ENCODE results near the gene FGD6.

FGD6 gene

GRCh38 chr12:95164656-95165055 lies 52.6 kb downstream of the FGD6 start:
- H3K4me3 ChIP-seq (replicated peaks; ENCODE audit: low read depth, low read length) = no peak overlapping the region
- TF ChIP-seq CTCF (IDR thresholded peaks at IDR 0.05; ENCODE audit: low read length, missing control alignments) = no peak
- DNase-seq (ENCODE audit: low read depth) = peak; percentile 58

GRCh38 chr12:95158919-95159318 lies 58.3 kb downstream of the FGD6 start:
- TF ChIP-seq CTCF (IDR thresholded peaks at IDR 0.05; ENCODE audit: low read length, missing control alignments) = no peak

GRCh38 chr12:95151821-95152220 lies 65.4 kb downstream of the FGD6 start:
- no peak overlapping the region for H3K4me3 ChIP-seq (replicated peaks; ENCODE audit: low read depth, low read length)
- DNase-seq (ENCODE audit: low read depth) = no peak
- no peak for TF ChIP-seq CTCF (IDR thresholded peaks at IDR 0.05; ENCODE audit: low read length, missing control alignments)

More at GRCh38 chr12:95158919-95159318, 58.3 kb downstream of the FGD6 start:
- H3K4me3 ChIP-seq (replicated peaks; ENCODE audit: low read depth, low read length) = no peak overlapping the region
- no peak for DNase-seq (ENCODE audit: low read depth)

GRCh38 chr12:95151406-95151805 lies 65.9 kb downstream of the FGD6 start:
- DNase-seq (ENCODE audit: low read depth) = no peak

GRCh38 chr12:95150501-95150900 lies 66.8 kb downstream of the FGD6 start:
- TF ChIP-seq CTCF (IDR thresholded peaks at IDR 0.05; ENCODE audit: low read length, missing control alignments) = no peak
- H3K4me3 ChIP-seq (replicated peaks; ENCODE audit: low read depth, low read length) = no peak overlapping the region
- no peak for DNase-seq (ENCODE audit: low read depth)

More at GRCh38 chr12:95151406-95151805, 65.9 kb downstream of the FGD6 start:
- TF ChIP-seq CTCF (IDR thresholded peaks at IDR 0.05; ENCODE audit: low read length, missing control alignments) = no peak
- H3K4me3 ChIP-seq (replicated peaks; ENCODE audit: low read depth, low read length) = no peak overlapping the region

- DNase-seq (ENCODE audit: low read depth) = no peak
- TF ChIP-seq CTCF (IDR thresholded peaks at IDR 0.05; ENCODE audit: low read length, missing control alignments) = no peak
These were observed 69.4 kb downstream of the FGD6 start for GRCh38 chr12:95147866-95148265.

GRCh38 chr12:95146769-95147168 lies 70.5 kb downstream of the FGD6 start:
- H3K4me3 ChIP-seq (replicated peaks; ENCODE audit: low read depth, low read length) = no peak overlapping the region
- TF ChIP-seq CTCF (IDR thresholded peaks at IDR 0.05; ENCODE audit: low read length, missing control alignments) = no peak
- no peak for DNase-seq (ENCODE audit: low read depth)

More at GRCh38 chr12:95147866-95148265, 69.4 kb downstream of the FGD6 start:
- no peak overlapping the region for H3K4me3 ChIP-seq (replicated peaks; ENCODE audit: low read depth, low read length)
